ENCODE data around the gene ATF7.
"Not testable (repeated sequence)": the region's sequence is repeated elsewhere in the genome, so short reads cannot be mapped to it uniquely, and the experiment has no call there.

The ATF7 gene

GRCh38 chr12:53625946-53626701, at the start of gene ATF7:
ATF7 (minus strand) TSS chr12:53626382; CDS start chr12:53601000, 25,382 bp downstream.
- DNase-seq = peak; percentile 88

DNA sequence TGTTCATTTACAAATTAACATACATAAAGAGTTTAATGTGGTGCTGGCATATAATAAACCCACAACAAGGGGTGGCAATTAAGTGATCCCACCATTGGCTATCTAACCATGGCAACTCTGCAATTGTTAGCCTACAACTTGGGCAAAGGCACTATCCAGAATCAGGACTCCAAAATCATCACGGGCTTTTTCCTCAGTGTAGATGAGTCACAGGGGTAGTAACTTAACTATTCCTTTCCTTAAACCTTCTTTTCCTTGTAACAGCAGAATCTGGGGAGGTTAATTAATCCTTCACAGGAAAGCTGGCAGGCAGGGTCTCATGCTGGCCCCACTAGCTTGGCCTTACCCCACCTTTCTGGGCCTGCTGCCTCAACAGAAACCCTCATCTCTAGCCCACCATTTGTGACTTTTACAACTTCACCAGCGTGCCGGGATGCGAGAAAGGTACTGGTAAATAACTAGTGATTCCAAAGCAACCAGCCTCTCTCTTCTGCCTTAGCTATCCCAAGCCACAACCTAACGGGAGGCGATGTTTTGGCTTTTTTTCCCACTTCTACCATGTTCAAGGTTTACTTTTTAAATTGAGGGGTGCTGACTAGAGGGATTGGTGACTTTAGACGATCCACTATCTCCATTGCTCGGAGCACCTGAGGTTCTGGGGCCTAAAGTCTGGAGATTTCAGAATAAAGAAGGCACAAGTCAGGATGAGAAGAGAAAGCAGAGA, 49.0 kb upstream of the ATF7 start:
- no peak for DNase-seq

GRCh38 chr12:53670971-53671370, 44.8 kb upstream of the ATF7 start:
- no peak for DNase-seq

GRCh38 chr12:53670308-53670707, 44.1 kb upstream of the ATF7 start:
- DNase-seq = no peak

- no peak for DNase-seq
These were observed 40.9 kb upstream of the ATF7 start for GRCh38 chr12:53667080-53667479.

- no peak for DNase-seq
These were observed 38.8 kb upstream of the ATF7 start for GRCh38 chr12:53664936-53665335.

DNA sequence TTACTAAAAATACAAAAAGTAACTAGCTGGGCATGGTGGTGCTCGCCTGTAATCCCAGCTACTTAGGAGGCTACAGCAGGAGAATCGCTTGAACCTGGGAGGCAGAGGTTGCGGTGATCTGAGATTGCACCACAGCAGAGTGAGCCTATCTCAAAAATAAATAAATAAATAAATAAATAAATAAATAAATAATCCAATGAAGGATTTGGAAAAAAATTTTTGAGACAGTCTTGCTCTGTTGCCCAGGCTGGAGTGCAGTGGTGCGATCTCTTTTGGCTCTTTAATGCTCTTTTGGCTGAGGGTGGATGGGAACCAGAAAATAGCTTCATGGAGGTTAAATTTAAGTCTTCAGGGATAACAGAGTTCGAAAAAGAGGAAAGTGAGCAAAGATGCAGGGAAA, 38.0 kb upstream of the ATF7 start:
- DNase-seq = no peak

- DNase-seq = no peak
These were observed 33.9 kb upstream of the ATF7 start for GRCh38 chr12:53660041-53660440.

GRCh38 chr12:53659571-53659981, 33.4 kb upstream of the ATF7 start:
- DNase-seq = no peak

GRCh38 chr12:53659011-53659551, 32.9 kb upstream of the ATF7 start:
- no peak for DNase-seq

DNA sequence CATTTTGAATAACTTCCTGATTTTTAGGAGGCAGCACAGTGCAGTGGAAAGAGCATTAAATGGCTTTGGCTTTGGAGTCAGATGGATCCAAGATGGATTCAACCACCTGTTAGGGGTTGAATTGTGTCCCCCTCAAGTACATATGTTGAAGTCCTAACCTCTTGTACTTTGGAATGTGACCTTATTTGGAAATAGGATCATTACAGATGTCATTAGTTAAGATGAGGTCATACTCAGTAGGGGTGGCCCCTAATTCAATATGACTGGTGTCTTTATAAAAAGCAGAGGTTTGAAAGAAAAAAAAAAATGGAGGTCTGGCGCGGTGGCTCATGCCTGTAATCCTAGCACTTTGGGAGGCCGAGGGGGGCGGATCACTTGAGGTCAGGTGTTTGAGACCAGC, 30.9 kb upstream of the ATF7 start:
- no peak for DNase-seq

DNA sequence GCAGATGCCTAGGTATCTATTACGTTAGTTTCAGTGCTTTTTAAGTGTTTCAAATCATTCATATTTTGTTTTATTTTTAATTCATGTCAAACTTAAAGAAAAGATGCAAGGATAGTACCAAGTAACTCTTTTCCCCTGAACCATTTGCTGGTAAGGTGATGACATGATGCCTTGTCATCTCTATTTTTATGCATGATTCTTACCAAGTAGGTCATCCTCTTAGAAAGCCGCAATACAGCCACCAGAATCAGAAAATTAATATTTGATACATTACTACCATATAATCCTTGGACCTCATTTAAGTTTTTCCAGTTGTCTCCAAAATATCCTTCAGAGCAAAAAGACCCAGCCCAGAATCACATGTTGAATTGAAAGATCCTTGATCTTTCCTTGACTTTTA, 27.4 kb upstream of the ATF7 start:
- DNase-seq = no peak

DNA sequence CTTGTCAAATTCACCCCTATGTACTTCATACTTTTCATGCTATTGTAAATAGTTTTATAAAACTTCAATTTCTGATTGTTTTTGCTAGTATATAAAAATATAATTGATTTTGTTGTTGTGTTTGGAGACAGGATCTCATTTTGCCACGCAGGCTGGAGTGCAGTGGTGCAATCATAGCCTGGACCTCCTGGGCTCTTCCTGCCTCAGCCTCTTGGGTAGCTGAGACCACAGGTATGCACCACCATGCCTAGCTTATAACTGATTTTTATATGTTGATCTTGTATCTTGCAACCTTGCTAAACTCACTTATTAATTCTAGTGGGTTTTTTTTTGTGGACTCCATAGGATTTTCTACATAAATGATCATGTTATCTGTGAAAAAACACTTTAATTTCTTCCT, 26.2 kb upstream of the ATF7 start:
- no peak for DNase-seq

- DNase-seq = no peak
These were observed 25.6 kb upstream of the ATF7 start for GRCh38 chr12:53651737-53652136.

- not testable (repeated sequence) for DNase-seq
These were observed 20.1 kb upstream of the ATF7 start for GRCh38 chr12:53646300-53646699.

DNA sequence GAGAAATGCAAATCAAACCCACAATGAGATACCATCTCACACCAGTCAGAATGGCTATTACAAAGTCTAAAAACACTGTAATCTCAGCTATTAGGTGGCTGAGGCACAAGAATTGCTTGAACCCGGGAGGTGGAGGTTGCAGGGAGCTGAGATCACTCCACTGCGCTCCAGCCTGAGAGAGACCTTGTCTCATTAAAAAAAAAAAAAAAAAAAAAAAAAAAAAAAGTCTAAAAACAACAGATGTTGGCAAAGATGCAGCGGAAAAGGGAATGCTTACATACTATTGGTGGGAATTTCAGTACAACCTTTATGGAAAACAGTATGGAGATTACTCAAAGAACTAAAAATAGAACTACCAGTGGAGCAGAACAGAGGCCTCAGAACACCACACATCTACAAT, 19.0 kb upstream of the ATF7 start:
- no peak for DNase-seq

DNA sequence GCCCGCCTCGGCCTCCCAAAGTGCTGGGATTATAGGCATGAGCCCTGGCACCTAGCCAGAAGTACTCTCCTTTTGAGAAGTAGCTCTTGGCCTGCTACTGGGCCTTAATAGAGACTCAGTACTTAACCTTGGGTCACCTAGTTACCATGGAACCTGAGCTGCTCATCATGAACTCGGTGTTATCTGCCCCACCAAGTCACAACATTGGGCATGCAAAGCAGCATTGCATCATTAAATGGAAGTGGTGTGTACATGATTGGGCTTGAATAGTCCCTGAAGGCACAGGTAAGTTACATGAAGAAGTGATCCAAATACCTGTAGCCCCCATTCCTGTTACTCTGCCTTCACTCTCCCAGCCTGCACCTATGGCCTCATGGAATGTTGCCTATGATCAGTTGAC, 18.0 kb upstream of the ATF7 start:
- no peak for DNase-seq

DNA sequence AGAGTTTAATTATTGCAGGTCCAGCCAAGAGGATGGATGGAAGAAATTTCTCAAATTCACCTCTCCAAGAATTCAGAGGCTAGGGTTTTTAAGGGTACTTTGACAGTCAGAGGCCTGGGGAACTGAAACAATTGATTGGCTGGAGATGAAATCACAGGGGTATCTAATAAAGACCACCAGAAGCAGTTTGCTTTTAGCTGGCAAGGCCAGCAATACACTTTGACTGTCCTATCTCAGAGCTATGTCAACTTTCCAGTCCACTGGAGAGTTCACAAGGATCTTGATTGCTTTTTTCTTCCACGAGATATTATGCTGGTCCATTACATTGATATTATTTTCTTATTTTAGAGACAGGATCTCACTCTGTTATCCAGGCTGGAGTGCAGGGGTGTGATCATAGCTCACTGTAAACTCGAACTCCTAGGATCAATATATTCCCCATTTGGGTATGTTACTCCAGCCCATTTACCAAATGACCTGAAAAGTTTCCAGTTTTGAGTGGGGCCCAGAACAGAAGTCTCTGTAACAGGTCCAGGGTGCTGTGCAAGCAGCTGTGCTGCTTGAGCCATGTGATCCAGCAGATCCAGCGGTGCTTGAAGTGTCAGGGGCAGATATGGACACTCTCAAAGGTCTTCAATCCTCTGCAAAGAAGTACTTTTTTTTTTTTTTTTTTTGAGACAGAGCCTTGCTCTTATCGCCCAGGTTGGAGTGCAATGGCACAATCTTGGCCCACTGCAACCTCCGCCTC, 17.2 kb upstream of the ATF7 start:
- no peak for DNase-seq

- DNase-seq = no peak
These were observed 11.9 kb upstream of the ATF7 start for GRCh38 chr12:53638057-53638456.

GRCh38 chr12:53636641-53637040, 10.5 kb upstream of the ATF7 start:
- DNase-seq = no peak

GRCh38 chr12:53635708-53636107, 9.5 kb upstream of the ATF7 start:
- DNase-seq = not testable (repeated sequence)

DNA sequence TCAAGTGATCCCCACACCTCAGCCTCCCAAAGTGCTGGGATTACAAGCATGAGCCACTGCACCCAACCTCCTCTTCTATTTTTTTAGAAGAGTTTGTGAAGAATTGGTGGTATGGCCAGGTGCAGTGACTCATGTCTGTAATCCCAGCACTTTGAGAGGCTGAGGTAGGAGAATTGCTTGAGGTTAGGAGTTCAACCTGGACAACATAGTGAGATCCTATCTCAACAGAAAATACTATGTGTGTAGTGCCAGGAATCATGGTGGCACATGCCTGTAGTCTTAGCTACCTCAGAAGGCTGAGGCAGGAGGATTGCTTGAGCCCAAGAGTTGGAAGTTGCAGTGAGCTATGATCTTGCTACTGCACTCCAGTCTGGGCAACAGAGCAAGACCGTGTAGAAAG, 5.5 kb upstream of the ATF7 start:
- DNase-seq = no peak

GRCh38 chr12:53627919-53628318, 1.7 kb upstream of the ATF7 start:
- DNase-seq = no peak

Data from GOT3 (cell line).